Embryonic facial prominence (tissue), 1 donor: Measurements from ENCODE around the gene YPEL1.
"Not testable (repeated sequence)": the region's sequence is repeated elsewhere in the genome, so short reads cannot be mapped to it uniquely, and the experiment has no call there.

Source experiments
- DNase-seq: peaks from one replicate; pipeline ENCODE4 v3.0.0-alpha.2; 2016; ENCODE audit errors: extremely low spot score

YPEL1 gene

DNA sequence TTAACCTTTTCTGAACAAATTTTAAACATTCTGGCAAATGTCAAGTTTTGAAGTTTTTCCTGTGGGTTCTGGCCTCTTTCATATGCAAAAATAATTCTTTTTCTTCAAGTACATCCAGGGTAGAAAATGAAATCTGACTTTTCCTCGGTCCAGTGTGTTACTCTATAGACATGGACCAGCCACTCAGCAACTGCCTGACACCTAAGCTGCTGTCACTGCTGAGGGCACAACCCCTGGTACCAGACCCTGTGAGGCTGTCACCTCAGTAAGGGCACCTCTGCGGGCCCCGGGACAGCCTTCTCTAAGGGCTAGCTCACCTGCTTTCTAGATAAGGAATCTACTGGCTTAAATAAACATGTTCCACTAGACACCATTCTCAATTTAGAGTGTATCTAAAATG lies 36.0 kb downstream of the YPEL1 start:
- no peak for DNase-seq

DNA sequence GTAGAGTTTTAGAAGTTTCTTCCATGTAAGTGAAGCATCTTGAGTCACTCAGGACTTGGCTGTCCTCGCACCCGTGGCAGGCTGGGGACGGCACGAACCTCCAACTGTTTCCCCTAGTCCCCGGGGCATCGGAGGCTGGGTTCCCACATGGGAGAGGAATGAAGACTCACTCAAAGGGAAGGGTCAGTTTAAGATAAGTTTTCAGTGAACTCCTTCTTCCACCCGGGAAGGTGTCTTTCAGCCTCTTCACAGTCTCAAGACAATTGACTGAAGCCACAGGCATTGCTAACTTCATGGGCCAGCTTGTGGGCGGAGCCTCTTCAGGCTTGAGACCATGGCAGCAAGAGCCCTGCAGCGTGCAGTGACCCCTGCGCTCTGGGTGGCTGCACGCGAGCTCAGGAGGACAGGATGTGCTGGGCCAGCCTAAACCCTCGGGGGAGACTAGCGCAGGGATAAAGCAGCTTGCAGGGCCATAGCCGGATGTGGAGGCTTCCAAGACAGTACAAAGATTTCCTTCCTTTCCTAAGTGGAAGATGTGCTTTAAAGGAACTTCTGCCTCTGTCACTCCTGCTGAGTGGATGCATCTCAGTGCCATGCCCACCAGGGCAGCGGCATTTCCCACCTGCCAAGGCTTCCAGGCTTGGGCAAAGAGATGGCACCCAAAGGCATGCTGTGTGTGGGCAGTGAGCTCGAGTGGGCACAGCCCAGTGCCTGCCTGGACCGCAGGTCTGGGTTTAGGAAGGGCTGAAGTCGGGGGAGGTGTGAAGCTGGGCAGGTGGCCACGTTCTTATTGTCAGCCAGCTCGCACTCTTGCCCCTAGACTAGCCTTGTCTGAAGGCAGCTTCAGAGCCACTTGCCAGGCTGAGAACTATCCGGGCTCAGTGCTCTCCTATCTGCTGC lies 36.9 kb downstream of the YPEL1 start:
- DNase-seq, result no peak

DNA sequence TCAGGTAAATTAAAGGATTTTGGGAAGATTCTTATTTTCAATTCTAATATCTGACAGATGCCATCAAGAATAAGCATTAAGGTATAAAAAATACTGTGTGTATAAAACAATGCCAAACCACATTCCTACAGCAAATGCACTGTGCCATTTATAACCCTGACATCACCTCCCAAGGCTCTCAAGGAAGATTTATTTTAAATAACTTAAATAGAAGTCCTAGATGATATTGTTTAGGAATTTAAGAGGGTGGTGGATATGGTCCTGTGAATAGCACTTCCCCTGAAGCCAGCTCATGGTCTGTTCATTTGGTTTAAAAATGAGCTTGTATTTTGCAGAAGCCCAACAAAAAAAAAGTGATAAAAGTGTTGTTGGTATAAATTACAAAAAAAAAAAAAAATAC lies 37.7 kb downstream of the YPEL1 start:
- no peak for DNase-seq

DNA sequence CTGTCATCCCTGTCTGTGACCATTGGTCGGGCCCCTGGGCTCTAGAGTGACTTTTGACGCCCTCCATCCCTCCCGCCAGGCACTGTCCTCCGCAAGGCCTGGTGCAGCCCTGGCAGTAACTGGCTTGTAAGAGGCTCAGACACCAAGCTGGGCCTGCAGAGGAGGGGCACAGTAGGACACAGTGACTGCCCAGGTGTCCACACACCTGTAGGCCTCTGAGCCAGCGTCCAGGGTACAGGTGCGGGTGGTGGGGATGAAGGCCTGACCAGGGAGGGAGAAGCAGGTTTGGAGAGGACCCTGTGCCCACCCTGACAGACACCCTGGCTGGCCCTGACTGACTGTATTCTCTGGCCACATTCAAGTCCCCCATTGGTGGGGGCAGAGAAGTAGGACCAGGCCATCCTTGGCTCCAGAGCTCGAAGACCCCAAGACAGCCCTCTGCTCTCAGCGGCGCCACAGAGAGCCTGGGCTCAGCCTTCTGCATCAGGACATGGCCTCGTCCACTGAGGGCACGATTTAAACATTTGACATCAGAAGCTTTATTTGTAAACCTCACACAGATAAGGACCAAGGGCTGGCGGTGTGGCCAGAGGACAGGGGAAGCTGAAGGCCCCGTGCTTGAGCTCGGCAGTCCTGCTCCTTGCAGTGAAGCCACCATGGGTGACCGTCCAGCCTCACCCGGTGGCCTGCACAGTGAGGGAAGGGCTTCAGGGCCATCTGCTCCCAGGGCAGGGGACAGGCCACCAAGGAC lies 38.4 kb downstream of the YPEL1 start:
- DNase-seq, result no peak

DNA sequence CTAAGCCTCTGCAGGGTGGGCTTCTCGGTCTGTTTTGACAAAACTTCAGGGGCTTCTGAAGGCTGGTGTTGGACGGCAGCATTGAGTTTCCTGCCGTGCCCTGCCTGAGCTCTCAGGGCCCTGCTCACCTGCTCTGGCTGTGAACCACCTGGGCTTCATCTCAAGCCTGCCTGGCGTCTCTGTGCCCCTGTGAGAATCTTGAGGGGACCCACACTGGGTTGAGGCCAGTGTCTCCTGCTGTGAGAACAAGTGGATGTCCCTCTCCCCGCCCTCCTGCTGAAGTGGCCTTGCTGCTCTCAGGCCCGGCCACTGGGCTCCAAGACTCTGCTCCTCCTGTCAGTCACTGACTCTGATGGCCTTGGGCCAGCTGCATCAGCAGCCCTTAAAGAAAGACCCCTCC lies 39.5 kb downstream of the YPEL1 start:
- DNase-seq, result no peak

DNA sequence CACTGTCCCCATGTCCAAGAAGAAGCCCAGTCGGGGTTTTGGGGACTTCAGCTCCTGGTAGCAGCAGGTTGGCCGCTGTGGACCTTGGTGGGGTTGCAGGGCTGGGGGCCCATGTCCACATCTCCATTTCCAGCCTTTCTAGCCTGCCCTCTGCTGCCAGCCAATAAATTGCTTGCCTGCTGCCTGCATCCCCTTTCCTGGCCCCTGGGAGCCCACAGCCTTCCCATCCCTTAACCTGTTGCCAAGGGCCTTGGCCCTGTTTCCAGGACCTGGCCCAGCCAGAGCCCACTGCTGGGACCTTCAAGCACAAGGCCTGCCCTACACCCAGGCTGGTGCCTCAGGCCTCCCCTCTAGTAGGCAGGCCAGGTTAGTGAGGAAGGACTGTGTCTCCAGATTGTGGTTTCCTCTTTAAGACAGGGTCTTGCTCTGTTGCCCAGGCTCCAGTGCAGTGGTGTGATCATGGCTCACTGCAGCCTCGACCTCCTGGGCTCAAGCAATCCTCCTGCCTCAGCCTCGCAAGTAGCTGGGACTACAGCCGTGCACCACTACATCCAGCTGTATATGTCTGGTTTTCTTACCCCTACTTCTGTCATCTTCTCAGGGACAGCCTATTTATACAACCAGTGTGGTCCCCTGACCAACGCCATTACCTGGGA lies 40.0 kb downstream of the YPEL1 start:
- DNase-seq, result no peak

DNA sequence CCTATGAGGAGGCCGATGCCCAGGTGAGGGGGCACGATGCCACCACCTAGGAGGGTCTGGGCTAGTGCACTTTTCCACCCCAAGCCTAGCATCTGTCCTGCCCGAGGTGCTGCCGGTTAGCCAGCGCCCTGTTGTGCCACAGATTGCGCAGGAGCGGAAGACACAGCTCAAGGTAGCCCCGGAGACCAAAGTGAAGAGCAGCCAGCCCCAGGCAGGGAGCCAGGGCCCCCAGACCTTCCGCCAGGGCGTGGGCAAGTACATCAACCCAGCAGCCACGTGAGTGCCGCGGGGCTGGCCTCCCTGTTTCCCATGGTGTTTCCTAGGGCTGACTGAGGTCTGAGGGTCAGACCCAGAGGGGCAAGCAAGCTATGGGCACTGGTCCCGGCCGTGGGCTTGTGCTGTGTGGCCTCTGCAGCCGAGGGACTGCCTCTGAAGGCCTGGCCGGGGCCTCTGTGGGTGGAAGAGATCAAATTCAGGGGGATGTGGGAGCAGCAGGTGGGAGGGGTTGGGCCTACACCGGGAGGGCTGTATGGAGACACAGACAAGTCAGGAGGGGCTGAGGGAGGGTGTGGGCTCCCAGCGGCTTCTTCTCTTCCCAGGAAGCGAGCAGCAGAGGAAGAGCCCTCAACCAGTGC lies 40.7 kb downstream of the YPEL1 start:
- no peak for DNase-seq

DNA sequence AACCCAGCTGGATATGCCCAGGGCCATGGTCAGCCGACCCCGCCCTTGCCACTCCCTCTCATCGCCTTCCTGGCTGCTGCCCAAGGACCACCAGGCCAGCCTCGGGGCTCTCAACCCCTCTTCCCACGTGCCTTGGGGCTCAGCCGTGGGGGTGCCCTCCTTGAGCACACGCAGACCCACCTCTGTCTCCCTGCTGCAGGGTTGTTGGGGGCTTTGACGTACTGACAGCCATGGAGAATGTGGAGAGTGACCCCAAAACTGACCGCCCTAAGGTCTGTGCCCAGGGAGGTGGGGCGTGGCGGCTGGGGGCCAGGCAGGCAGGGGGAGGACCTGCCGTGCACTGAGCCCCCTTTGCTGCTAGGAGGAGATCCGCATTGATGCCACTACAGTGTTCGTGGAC lies 41.2 kb downstream of the YPEL1 start:
- no peak for DNase-seq

DNA sequence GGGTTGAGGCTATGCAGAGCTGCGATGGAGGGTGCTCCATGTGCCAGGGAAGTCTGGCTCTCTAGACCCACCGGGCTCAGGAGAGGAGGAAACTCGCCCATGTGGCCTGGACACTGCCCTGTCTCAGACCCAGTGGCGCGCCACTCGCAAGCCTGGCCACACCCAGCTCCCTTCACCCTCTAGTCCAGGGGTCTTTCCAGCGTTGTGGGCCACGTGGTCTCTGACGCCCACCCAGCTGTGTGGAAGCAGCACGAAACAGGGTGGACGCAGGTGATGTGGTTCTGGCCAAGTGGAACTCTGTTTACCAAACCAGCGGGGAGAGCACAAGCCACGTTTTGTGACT lies 41.6 kb downstream of the YPEL1 start:
- DNase-seq, result no peak

DNA sequence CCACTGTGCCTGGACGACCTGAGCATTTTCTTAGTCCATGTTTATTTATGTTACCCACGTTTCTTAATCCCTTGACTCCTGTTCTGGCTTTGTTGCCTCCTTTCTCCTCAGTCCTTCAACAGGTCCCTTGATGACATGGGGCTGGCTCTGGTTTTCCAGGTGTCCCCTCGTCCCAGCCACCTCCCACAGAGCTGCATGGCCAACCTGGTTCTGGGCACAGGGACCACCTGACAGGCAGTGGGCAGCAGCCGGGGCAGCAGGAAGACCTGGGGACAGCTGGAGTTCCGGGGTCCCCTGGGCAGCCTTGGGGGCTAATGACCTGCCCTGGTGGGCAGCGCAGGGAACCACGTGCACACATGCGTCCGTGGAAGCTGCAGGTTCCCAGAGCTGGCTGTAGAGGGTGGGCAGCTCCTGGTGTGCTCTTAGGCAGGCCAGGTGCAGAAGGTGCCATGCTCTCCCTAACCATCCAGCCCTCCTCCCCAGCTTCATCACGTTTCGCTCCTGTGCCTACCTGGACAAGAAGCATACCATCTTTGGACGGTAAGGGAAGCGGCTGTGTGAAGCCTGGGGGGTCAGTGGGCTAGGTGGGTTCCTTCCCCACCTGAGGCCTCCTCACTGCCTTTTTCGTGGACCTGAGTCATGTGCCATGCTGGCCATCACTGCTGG lies 42.1 kb downstream of the YPEL1 start:
- no peak for DNase-seq

DNA sequence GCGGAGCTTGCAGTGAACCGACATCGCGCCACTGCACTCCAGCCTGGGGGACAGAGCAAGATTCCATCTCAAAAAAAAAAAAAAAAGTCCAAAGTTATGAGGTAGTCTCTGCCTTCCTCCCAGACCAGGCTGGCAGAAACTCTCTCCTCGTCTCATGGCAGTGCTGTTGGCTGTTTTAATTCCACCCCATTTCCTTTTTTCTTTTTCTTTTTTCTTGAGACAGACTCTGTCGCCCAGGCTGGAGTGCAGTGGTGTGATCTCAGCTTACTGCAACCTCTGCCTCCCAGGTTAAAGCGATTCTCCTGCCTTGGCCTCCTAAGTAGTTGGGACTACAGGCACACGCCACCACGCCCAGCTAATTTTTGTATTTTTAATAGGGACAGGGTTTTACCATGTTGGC lies 42.7 kb downstream of the YPEL1 start:
- DNase-seq, result not testable (repeated sequence)

DNA sequence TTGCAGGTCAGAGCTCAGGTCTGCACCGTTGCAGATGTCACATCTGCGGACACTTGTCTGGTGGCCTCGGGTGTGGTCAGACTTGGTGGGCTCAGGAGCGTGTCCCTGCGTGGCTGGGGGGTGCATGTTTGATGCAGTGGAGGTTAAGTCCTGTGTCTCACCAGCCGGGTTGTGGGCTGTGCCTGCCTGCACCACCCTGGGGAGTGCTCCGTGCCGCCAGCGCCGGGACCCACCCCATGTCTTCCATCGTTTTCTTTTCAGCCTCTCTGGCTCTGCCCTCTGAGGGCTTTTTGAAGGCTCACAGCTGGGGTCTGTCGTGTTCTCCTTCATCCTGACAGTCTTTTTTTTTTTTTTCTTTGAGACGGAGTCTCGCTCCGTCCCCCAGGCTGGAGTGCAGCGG lies 43.8 kb downstream of the YPEL1 start:
- DNase-seq, result no peak

DNA sequence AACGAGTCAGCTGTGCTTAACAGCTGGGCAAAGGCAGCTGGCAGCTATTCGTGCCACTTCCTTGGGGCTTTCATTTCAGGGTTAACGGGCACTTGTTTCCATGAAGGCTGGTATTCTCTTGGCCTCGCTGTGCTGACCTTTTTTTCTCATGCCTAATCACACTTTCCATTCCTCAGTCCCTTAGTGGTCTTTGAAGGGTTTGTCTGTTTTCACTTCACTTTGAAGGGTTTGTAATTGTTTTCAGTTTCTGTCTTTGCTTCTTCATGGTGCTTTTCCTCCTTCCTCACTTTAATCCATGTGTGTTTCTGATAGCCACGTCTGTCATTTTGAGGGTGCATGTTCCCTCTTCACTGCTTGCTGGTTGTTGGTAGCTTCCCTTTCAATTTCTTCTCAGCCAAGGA lies 45.2 kb downstream of the YPEL1 start:
- no peak for DNase-seq

DNA sequence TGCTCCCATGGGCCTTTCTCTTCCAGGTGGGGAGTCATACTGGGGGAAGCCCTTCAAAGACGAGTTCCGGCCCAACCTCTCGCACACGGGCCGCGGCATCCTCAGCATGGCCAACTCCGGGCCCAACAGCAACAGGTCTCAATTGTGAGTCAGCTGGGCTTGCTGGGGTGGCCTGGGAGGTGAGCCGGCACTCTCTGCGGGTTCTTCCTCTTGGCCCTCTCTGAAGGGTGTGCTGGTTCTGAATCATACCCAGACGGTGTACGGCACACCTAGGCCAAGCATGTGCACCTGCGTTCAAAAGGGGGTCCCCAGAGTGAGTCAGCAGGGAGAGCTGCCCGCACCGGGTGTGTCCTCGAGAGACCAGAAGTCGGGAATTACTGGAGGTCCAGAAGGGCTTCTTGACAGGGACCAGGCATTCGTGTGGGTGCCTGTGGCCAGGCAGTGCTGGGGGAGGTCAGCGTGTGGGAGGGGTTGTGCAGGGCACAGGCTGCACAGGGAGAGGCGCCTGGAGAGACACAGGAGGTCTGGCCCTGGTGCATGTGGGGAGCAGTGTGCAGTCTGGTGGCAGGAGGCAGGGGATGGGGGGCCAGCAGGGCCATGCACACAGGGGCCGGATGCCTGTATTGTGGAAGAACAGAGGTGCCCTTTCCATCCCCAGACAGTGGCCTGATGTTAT lies 46.8 kb downstream of the YPEL1 start:
- DNase-seq, result no peak

DNA sequence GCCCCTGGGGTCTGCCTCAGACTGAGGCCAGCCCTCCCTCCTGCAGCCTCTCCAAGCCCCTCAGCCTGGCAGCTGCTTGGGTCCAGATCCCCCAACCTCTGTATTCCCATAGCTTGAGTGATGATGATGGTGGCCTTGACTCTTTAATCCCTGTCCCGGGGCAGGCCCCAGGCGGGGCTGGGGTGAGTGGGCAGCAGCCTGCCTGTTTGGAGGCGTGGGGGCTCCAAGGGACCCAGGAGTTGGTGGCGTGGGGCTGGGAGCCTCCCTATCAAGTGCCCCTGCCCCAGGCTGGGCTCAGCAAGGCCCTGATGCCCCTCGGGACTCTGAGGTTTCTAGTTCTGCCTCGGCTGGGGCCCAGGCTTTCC lies 47.3 kb downstream of the YPEL1 start:
- DNase-seq, result no peak

DNA sequence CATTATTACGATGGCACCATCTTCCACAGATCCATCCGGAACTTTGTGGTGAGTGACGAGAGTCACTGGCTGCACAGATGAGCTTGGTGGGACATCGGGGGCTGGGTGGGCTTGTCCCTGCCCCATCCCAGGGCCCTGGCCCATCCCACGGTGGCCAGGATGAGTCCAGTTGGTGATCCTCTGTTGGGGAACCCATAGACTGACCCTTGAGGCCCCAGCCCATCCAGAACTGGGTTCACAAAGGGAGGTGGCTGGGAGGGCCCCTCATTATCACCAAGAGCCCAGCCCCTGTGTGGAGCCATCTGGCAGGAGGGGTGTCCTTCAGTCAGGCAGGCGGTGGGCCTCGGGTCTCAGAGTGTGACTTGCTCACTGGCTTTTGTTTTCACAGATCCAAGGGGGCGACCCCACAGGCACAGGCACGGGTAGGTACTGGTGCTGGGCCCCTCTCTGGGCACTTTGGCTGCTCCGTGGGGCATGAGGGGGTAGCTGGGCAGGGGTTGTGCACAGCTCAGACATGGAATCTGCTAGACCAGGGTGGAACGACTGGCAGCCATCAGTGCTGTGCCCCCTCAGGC lies 47.8 kb downstream of the YPEL1 start:
- no peak for DNase-seq

DNA sequence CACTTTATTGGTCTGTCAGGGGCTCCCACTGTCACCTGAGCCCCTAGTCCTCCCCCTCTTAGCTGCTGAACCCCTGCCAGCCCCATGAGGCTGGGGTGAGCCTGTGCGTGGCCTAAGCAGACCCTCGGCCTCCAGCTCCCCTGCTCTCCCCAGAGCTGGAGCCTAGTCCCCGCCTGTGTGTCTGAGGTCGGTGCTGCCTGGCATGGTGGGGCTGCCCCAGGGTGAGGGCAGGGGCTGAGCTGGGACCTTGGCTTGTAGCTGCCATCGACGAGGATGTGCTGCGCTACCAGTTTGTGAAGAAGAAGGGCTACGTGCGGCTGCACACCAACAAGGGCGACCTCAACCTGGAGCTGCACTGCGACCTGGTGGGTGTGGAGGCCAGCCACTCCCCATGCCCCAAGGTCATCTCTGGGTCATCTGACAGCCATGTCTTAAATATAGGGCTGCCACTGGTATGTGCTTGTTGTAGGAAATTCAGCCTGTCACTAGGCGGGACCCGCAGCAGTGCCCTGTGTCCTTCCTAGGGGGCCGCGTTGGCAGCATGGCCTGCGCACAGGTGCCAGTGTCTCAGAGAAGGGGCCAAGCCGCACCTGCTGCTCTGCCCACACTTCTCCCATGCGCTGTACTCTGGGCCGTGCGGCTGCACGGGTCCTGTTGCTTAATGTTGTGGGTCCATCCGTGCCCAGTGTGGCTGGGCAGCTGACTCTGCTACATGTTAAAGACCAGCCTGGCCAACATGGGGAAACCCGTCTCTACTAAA lies 48.8 kb downstream of the YPEL1 start:
- DNase-seq, result no peak

DNA sequence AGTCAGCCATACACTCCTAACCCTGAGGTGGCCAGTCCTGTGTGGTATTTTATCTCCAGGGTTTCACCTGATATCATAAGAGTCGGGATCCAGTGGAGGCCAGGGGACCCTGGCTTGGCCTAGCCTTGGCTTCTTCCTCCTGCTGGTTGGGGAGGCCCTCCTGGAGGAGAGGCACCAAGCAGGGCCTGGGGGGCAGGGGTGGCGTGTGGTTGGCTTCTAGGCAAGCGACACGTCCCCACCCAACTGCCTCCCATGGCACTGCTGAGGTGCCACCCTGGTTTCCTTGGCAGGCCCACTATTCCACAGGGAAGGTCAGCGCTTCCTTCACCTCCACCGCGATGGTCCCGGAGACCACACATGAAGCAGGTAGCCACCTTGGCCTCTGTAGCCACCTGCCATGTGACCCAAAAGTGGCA lies 49.4 kb downstream of the YPEL1 start:
- DNase-seq, result no peak

DNA sequence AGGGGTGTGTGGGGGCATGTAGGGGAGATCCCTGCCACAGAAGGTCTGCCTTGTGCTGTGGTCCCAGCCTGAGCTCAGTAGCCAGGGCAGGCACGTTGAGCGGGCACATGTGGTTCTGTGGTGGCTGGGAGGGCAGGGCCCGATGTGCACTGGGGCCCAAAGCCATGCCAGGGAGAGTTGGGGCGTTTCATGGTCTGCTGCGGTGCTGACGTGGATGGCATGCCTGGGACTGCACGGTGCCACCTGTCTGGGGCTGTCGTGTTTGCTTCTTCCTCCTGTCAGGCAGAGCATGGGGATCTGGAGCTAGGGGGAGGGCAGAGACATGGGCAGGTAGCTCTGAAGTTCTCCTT lies 50.5 kb downstream of the YPEL1 start:
- DNase-seq, result no peak

DNA sequence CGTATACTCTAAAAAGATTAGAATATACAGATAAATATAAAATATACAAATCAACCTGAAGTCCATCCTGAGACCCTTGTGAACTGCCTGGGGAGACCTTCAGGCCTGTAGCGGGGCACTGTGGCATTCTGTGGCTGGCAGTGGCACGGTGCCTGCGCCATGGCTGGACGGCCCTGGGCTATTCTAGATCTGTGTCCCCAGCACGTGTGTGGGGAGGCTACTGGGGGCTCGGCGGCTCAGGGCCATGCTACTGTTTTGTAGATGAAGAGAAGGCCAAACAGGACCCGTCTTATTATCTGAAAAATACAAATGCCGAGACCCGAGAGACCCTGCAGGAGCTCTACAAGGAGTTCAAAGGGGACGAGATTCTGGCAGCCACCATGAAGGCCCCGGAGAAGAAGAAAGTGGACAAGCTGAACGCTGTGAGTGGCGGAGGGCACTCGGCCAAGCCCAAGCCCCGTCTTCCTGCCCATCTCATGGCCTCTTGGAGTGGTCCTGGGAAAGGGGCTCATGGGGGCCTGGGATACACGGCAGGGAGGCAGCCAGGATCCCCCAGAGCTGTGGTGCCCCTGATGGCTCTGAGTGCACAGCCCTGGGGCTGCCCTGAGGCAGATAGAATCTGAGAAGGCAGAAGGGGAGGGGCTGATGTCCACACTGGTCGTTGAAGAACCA lies 51.0 kb downstream of the YPEL1 start:
- no peak for DNase-seq
